NCI-H82 (cell line): ENCODE results near the gene TOMM34.

Experiments
- DNase-seq: peaks from one replicate; lab custom pipeline; 2025; lab: John Stamatoyannopoulos, UW

The TOMM34 gene

GRCh38 chr20:44963325-44964215 lies 3.4 kb upstream of the TOMM34 start:
- peak; percentile 38 for DNase-seq

- no peak for DNase-seq
These were observed 2.3 kb upstream of the TOMM34 start for GRCh38 chr20:44962483-44962882.

GRCh38 chr20:44961870-44962267 lies 1.7 kb upstream of the TOMM34 start:
- DNase-seq: peak; percentile 98

GRCh38 chr20:44961011-44961869 lies 1.0 kb upstream of the TOMM34 start:
- peak; percentile 53 for DNase-seq

GRCh38 chr20:44959638-44960102 lies 527 bp downstream of the TOMM34 start:
- peak; percentile 61 for DNase-seq

GRCh38 chr20:44959082-44959637 lies 1.0 kb downstream of the TOMM34 start:
- DNase-seq: peak; percentile 45

GRCh38 chr20:44958276-44958675 lies 1.9 kb downstream of the TOMM34 start:
- no peak for DNase-seq

GRCh38 chr20:44956410-44956809 lies 3.8 kb downstream of the TOMM34 start:
- DNase-seq: no peak

- DNase-seq: no peak
These were observed 4.9 kb downstream of the TOMM34 start for GRCh38 chr20:44955270-44955669.

GRCh38 chr20:44954211-44954610 lies 6.0 kb downstream of the TOMM34 start:
- no peak for DNase-seq

- DNase-seq: no peak
These were observed 7.5 kb downstream of the TOMM34 start for GRCh38 chr20:44952731-44953130.

- DNase-seq: no peak
These were observed 9.8 kb downstream of the TOMM34 start for GRCh38 chr20:44950368-44950767.

- no peak for DNase-seq
These were observed 11.7 kb downstream of the TOMM34 start for GRCh38 chr20:44948513-44948912.

GRCh38 chr20:44948107-44948506 lies 12.1 kb downstream of the TOMM34 start:
- DNase-seq: no peak

- no peak for DNase-seq
These were observed 13.8 kb downstream of the TOMM34 start for GRCh38 chr20:44946271-44946852.

- DNase-seq: no peak
These were observed 14.9 kb downstream of the TOMM34 start for GRCh38 chr20:44945261-44945660.

- DNase-seq: no peak
These were observed 16.4 kb downstream of the TOMM34 start for GRCh38 chr20:44943828-44944227.

- peak; percentile 15 for DNase-seq
These were observed 17.8 kb downstream of the TOMM34 start for GRCh38 chr20:44942264-44942973.

GRCh38 chr20:44941120-44941691 lies 19.0 kb downstream of the TOMM34 start:
- DNase-seq: no peak

GRCh38 chr20:44938637-44939036 lies 21.6 kb downstream of the TOMM34 start:
- DNase-seq: no peak

GRCh38 chr20:44936510-44936909 lies 23.7 kb downstream of the TOMM34 start:
- no peak for DNase-seq
